GM23338 (cell line): Measurements from ENCODE around the gene REG1B. TPM values are rescaled to one million over a fixed set of nuclear protein-coding genes. Genes with fewer than 3 reads are reported as not detected.

Source experiments
- CTCF ChIP-seq, 2 experiments: fragments of 200-600 bp in 1 of 2; sonication (generic) in 1 of 2; conservative IDR thresholded peaks; 2 replicates each; pipeline versions ENCODE4 v1.5.1 to v1.6.1; 2016 to 2017; ENCODE audit warnings: antibody characterized with exemption in 2 of 2, low read depth in 2 of 2, mild to moderate bottlenecking in 2 of 2, moderate library complexity in 1 of 2
- ETS1 ChIP-seq: IDR thresholded peaks from 2 replicates; pipeline ENCODE4 v1.6.1; 2016; ENCODE audit warnings: antibody characterized with exemption
- POLR2AphosphoS5 ChIP-seq: IDR thresholded peaks from 2 replicates; pipeline ENCODE4 v1.6.1; 2016; ENCODE audit warnings: antibody characterized with exemption, low read depth
- ZNF114 ChIP-seq: fragments of 250-450 bp; sonication (Bioruptor Pico); IDR thresholded peaks from 2 replicates; pipeline ENCODE4 v1.5.0; 2020; ENCODE audit warnings: mild to moderate bottlenecking, moderate library complexity
- ZNF462 ChIP-seq: fragments of 250-450 bp; sonication (Bioruptor Pico); IDR thresholded peaks from 2 replicates; pipeline ENCODE4 v1.5.0; 2020; ENCODE audit warnings: mild to moderate bottlenecking, moderate library complexity
- polyA plus RNA-seq: library from polyadenylated mRNA; unstranded; fragments of >200 nt; fragmentation: Nextera tagmentation; extraction: Ambion mirVana; gene quantifications from 2 replicates; pipeline ENCODE4 v1.2.1, GENCODE V29; 2016
- total RNA-seq: library from RNA; depleted of rRNA; stranded (reverse); fragments of >200 nt; shearing (Covaris generic); gene quantifications from 2 replicates; pipeline ENCODE4 v1.2.3, GENCODE V29; 2014

REG1B gene
- total and polyA plus RNA-seq, 2 experiments from 2014 or later: not detected

GRCh38 chr2:79124907-79125720 lies 37.3 kb upstream of the REG1B start (continued):
- TF ChIP-seq ZNF462 (CRISPR knock-in tag): no peak
- TF ChIP-seq POLR2AphosphoS5: no peak
- no peak for TF ChIP-seq CTCF (conservative IDR thresholded peaks at IDR 0.05; ENCODE audit: low read depth in 2 of 2)
- no peak for TF ChIP-seq ETS1
- TF ChIP-seq ZNF114 (CRISPR knock-in tag): no peak
